Measurements from ENCODE around the gene KCNRG.
"Not testable (repeated sequence)": the region's sequence is repeated elsewhere in the genome, so short reads cannot be mapped to it uniquely, and the experiment has no call there.

Gene KCNRG

GRCh38 chr13:50012396-50013169, 2.7 kb upstream of the KCNRG start:
- no peak for DNase-seq

GRCh38 chr13:50014386-50014785, 858 bp upstream of the KCNRG start:
- DNase-seq: no peak

GRCh38 chr13:50015750-50016149, 506 bp downstream of the KCNRG start:
- no peak for DNase-seq

GRCh38 chr13:50016444-50016843, 1.2 kb downstream of the KCNRG start:
- no peak for DNase-seq

GRCh38 chr13:50017819-50018218, 2.6 kb downstream of the KCNRG start:
- DNase-seq: no peak

GRCh38 chr13:50025436-50025835, 10.2 kb downstream of the KCNRG start:
- DNase-seq: no peak

GRCh38 chr13:50026788-50027473, 11.7 kb downstream of the KCNRG start:
- no peak for DNase-seq

GRCh38 chr13:50030315-50030714, 15.1 kb downstream of the KCNRG start:
- no peak for DNase-seq

GRCh38 chr13:50033725-50034124, 18.5 kb downstream of the KCNRG start:
- DNase-seq: no peak

GRCh38 chr13:50037788-50038187, 22.5 kb downstream of the KCNRG start:
- DNase-seq: no peak

- DNase-seq: no peak
Measured at GRCh38 chr13:50038266-50038665, 23.0 kb downstream of the KCNRG start.

GRCh38 chr13:50052478-50052877, 37.2 kb downstream of the KCNRG start:
- DNase-seq: no peak

GRCh38 chr13:50053844-50054243, 38.6 kb downstream of the KCNRG start:
- DNase-seq: no peak

GRCh38 chr13:50055454-50055853, 40.2 kb downstream of the KCNRG start:
- DNase-seq: no peak

GRCh38 chr13:50060718-50061117, 45.5 kb downstream of the KCNRG start:
- no peak for DNase-seq

- not testable (repeated sequence) for DNase-seq
Measured at GRCh38 chr13:50062336-50062735, 47.1 kb downstream of the KCNRG start.

GRCh38 chr13:50065712-50066111, 50.5 kb downstream of the KCNRG start:
- no peak for DNase-seq

- no peak for DNase-seq
Measured at GRCh38 chr13:50068508-50068907, 53.3 kb downstream of the KCNRG start.

- DNase-seq: no peak
Measured at GRCh38 chr13:50069261-50069660, 54.0 kb downstream of the KCNRG start.

GRCh38 chr13:50070186-50070585, 54.9 kb downstream of the KCNRG start:
- DNase-seq: no peak
